ENCODE data around the gene CREB3L4.
A peak's percentile ranks its signal among the peaks of the same experiment; 100 is the strongest.

The CREB3L4 gene

GRCh38 chr1:153922972-153923925, 44.5 kb upstream of the CREB3L4 start, which contains the start of gene GATAD2B:
Gene GATAD2B, minus strand, starts transcription at chr1:153922972. Its CDS starts 94,625 bp downstream, at chr1:153828347.
- TF ChIP-seq, protein P1, sequence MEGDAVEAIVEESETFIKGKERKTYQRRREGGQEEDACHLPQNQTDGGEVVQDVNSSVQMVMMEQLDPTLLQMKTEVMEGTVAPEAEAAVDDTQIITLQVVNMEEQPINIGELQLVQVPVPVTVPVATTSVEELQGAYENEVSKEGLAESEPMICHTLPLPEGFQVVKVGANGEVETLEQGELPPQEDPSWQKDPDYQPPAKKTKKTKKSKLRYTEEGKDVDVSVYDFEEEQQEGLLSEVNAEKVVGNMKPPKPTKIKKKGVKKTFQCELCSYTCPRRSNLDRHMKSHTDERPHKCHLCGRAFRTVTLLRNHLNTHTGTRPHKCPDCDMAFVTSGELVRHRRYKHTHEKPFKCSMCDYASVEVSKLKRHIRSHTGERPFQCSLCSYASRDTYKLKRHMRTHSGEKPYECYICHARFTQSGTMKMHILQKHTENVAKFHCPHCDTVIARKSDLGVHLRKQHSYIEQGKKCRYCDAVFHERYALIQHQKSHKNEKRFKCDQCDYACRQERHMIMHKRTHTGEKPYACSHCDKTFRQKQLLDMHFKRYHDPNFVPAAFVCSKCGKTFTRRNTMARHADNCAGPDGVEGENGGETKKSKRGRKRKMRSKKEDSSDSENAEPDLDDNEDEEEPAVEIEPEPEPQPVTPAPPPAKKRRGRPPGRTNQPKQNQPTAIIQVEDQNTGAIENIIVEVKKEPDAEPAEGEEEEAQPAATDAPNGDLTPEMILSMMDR (IDR thresholded peaks at IDR 0.05), result no peak
- no peaks in the 10 kb centered on the region for H3K27me3 Mint-ChIP-seq (ENCODE audit: low read depth, poor library complexity)
- peaks cover 41% of the 10 kb centered on the region for H3K4me1 Mint-ChIP-seq
- no peaks in the 10 kb centered on the region for H3K9me3 Mint-ChIP-seq
- no peaks in the 10 kb centered on the region for H3K36me3 Mint-ChIP-seq (ENCODE audit: low read depth)
- peak within 1 kb of the TSS; percentile 99 for H3K27ac Mint-ChIP-seq
- H3K4me3 Mint-ChIP-seq, result peak within 1 kb of the TSS; percentile 93
- peak; percentile 97 for DNase-seq

GRCh38 chr1:153926405-153926804, 41.3 kb upstream of the CREB3L4 start:
- no peak overlapping the region for H3K4me3 Mint-ChIP-seq
- H3K27ac Mint-ChIP-seq, result no peak overlapping the region
- peaks cover 9% of the 10 kb centered on the region for H3K36me3 Mint-ChIP-seq (ENCODE audit: low read depth)
- H3K27me3 Mint-ChIP-seq (ENCODE audit: low read depth, poor library complexity), result no peaks in the 10 kb centered on the region
- TF ChIP-seq, protein P1 (IDR thresholded peaks at IDR 0.05), result no peak
- H3K9me3 Mint-ChIP-seq, result no peaks in the 10 kb centered on the region
- DNase-seq, result no peak
- peaks cover 10% of the 10 kb centered on the region for H3K4me1 Mint-ChIP-seq

- TF ChIP-seq, protein P1 (IDR thresholded peaks at IDR 0.05), result no peak
- peak overlapping the region; percentile 80 for H3K27ac Mint-ChIP-seq
- H3K27me3 Mint-ChIP-seq (ENCODE audit: low read depth, poor library complexity), result no peaks in the 10 kb centered on the region
- peaks cover 7% of the 10 kb centered on the region for H3K4me1 Mint-ChIP-seq
- H3K4me3 Mint-ChIP-seq, result no peak overlapping the region
- H3K9me3 Mint-ChIP-seq, result no peaks in the 10 kb centered on the region
- DNase-seq, result no peak
- H3K36me3 Mint-ChIP-seq (ENCODE audit: low read depth), result peaks cover 14% of the 10 kb centered on the region
These were observed 39.5 kb upstream of the CREB3L4 start for GRCh38 chr1:153928245-153928644.

- no peak for DNase-seq
- TF ChIP-seq, protein P1 (IDR thresholded peaks at IDR 0.05), result no peak
These were observed 38.8 kb upstream of the CREB3L4 start for GRCh38 chr1:153928791-153929341.

DNA sequence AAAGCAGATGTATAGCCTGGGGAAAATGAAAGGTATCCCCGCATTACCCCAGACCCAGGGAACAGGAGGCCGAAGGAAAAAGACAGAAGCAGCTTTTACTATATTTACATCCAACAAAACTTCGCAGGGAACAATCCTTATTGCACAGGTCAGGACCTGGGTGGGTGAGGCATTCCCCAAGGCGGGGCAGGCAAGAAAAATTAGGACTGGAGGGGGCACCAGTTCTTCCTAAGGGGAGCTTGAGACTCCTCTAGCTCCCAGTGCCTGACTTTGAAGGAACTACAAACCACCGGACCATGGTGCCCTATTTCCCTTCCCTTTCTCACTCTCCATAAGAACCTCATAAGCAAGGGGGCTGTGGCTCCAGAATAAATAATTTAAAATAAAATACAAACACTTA, 38.3 kb upstream of the CREB3L4 start:
- no peaks in the 10 kb centered on the region for H3K27me3 Mint-ChIP-seq (ENCODE audit: low read depth, poor library complexity)
- peak overlapping the region; percentile 64 for H3K27ac Mint-ChIP-seq
- DNase-seq, result no peak
- peaks cover 16% of the 10 kb centered on the region for H3K36me3 Mint-ChIP-seq (ENCODE audit: low read depth)
- TF ChIP-seq, protein P1 (IDR thresholded peaks at IDR 0.05), result no peak
- H3K4me3 Mint-ChIP-seq, result no peak overlapping the region
- H3K4me1 Mint-ChIP-seq, result no peaks in the 10 kb centered on the region
- H3K9me3 Mint-ChIP-seq, result no peaks in the 10 kb centered on the region

More at GRCh38 chr1:153928791-153929341, 38.8 kb upstream of the CREB3L4 start:
- peak overlapping the region; percentile 80 for H3K27ac Mint-ChIP-seq
- no peaks in the 10 kb centered on the region for H3K9me3 Mint-ChIP-seq
- peaks cover 2% of the 10 kb centered on the region for H3K4me1 Mint-ChIP-seq
- H3K36me3 Mint-ChIP-seq (ENCODE audit: low read depth), result peaks cover 14% of the 10 kb centered on the region
- no peaks in the 10 kb centered on the region for H3K27me3 Mint-ChIP-seq (ENCODE audit: low read depth, poor library complexity)
- H3K4me3 Mint-ChIP-seq, result no peak overlapping the region

Data from nephron progenitor cell (in vitro differentiated cells).